Measurements from ENCODE around the gene CATSPERE.

- TF ChIP-seq CTCF (IDR thresholded peaks at IDR 0.05 in 4 of 5, conservative IDR thresholded peaks at IDR 0.05 in 1 of 5) (no peak), POLR2A (IDR thresholded peaks at IDR 0.05) (no peak)
Measured at GRCh38 chr1:244439391-244440032, 21.6 kb upstream of the CATSPERE start.
